GM19351 (cell line): Measurements from ENCODE around the gene ATF4.

Source experiments
- ATAC-seq: cut with Tn5 transposase; IDR thresholded peaks from one replicate; pipeline ENCODE4 v1.9.1; 2021; ENCODE audit warnings: mild to moderate bottlenecking, moderate library complexity; ENCODE audit not compliant: unreplicated experiment

ATF4 gene

DNA sequence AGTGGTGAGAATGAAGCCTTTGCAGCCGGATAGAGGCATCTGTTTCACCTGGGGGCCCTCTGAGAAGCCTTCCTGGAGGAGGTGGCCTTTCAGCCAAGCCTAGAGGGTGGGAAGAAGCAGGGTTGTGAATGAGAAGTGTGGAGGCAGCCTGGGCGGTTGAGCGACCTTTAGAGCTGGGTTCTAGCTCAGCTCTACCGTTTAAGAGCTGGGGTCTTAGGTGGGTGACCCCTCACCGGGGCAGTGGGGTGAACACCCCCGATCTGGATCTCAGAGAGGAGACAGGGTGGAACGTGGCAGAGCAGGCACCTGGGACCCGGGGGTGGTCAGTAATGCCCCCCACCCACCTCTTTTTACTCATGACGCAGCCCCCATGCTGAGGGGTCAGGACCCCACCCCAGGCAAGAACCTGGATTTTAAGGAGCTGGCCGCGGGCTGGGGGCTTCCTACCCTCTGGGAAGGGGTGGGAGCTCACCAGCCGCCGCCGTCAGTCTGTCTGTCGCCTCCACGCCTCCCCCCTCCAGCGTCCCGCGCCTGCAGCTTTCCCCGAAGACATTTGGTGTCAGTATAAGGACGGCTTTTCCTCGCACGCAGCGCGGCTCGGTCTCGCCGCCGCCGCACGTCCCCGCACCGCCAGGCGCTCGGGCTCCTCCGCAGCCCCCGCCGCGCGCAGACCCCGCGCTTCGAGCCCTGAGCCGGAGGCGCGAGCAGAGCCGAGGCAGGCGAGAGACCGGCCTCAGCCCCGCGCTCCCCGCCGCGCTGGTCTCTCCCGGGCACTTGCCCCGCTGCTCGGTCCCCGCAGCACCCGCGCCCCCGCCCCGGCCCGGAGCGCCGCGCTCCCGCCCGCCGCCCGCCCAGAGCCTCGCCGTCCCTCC lies 36.8 kb downstream of the ATF4 start:
- no peak for ATAC-seq

DNA sequence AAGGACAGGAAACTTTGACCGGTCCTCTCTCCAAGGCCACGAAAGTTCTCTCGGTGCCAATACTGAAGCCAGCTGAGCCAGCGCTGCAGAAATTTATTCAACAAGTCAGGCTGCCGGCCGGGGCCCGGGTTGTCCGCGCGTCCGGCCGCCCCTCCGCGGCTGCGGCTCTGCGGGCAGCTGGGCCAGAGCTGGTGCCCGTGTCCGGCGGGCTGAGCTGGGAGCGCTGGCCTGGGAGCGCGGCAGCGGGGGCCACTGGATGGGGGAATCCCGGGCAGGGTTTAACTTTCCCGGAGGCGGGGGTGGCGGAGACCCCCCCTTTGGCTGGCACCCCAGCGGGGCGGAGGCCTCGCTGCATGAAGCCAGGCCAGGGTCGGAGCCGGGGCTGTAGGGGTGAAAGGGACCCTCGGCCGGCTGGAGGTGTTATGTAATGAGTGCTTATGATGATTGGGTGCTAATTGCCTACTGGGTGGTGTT lies 37.9 kb downstream of the ATF4 start:
- ATAC-seq = no peak

DNA sequence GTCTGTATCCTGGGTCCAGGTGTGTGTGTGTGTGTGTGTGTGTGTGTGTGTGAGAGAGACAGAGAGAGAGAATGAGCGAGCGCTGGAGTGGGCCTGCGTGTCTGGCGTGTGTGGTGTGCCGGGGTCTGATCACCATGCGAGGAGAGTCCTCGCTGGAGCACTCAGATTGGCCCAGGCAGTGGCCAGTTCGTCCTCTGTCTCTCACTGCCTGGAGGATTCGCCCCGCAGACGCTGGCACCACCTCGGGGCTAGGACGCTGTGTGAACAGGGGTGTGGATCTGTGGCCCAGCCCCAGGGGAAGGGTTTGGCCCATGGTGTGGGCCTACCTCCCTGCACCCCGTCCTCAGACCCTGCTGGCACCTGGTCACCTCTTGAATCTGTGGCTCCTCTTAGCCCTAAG lies 38.6 kb downstream of the ATF4 start:
- no peak for ATAC-seq

DNA sequence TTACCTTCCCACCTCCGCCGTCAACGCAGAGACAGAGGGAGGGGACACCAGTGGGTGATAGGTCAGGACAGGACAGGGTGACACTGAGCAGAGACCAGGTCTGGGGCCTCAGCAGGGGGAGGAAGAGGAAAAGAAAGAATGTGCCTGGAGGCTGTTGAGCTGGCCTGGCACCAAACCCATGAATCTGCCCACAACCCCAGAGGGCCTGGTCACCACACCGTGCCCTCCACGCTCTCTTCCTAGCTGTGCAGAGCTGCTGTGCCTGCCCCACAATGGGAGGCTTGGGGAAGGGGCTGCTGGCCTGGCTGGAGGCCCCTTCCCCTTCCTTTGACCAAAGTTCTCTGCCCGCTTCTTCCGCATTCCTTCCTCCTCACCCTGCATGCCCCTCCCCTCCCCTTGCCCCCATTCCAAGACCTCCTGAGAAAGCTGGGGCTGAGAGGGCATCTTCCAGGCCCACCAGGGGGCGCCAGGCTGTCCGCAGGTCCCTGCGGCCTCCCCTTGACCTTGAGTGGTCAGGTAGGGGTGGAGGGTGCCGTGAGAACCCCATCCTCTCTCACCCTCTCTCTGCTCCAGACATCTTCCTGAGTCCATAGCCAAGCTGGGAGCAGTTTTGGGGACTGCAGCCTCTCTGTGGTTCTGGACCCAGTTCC lies 39.2 kb downstream of the ATF4 start:
- no peak for ATAC-seq

DNA sequence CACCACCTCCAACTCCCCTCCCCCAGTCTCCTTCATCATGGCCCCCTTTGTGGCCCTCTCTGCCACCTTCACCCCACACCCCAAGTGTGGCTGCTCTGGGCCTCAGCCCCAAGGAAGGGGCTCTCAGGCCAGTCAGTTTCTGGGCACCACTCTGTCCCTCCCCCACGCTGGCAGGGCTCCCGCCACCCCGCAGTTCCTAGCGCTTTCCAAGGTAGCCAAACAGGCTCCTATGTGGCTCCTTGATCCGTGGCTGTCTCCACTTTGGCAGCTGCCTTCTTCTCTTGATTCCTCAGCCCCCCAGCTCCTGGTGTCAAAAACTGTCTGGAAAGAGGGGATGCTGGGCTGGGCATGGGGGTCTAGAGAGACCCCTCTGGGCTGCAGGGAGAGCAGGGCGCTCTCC lies 39.8 kb downstream of the ATF4 start:
- no peak for ATAC-seq

DNA sequence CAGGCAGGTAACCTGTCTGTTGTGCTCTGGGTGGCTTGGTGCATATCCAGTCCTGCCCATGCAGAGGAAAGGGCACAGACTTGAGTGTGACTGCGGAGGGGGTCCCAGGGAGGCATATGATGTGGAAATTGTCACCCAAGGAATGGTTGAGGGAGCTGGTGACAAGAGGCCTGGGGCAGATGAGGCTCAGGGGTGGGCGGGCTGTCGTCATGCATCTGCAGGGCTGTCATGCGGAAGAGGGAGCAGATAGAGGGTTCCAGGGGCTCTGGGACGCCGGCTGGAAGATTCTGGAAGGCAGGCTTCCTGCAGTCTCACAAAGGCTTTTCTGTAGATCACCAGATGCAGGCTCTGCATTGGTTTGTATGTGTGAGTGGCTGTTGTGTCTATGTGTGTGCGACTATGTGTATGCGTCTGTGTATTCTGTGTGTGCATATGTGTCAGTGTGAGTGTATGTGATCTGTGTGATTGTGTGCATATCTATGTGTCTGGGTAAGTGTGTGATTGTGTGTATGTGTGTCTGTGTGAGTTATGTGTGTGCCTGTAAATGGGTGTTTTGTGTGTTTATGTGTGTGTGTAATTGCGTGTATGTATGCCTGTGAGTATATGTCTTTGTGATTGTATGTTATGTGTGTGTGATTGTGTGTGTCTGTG lies 42.6 kb downstream of the ATF4 start:
- no peak for ATAC-seq

DNA sequence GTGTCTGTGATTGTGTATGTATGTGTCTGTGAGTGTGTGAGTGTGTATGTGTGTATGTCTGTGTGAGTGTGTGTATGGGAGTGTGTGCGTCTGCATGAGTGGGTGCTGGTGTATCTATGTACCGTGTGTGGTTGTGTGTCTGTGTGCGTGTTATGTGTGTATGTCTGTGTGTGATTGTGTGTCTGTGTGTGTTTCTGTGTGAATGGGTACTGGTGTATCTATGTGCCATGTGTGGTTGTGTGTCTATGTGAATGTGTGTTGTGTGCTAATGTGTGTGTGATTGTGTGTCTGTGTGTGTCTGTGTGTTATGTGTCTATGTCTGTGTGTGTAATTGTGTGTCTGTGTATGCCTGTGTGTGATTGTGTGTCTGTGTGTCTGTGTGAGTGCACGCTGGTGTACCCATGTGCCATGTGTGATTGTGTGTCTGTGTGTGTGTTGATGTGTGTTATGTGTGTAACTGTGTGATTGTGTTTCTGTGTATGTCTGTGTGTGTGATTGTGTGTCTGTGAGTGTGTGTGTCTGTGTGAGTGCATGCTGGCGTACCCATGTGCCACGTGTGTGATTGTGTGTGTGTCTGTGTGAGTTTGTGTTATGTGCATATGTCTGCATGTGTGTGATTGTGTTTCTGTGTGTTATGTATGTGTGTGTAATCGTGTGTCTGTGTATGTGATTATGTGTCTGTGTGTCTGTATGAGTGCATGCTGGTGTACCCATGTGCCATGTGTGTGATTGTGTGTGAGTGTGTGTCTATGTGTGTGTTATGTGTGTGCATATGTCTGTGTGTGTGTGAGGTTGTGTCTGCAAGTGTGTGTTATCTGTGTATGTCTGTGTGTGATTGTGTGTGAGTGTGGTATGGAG lies 43.4 kb downstream of the ATF4 start:
- no peak for ATAC-seq

DNA sequence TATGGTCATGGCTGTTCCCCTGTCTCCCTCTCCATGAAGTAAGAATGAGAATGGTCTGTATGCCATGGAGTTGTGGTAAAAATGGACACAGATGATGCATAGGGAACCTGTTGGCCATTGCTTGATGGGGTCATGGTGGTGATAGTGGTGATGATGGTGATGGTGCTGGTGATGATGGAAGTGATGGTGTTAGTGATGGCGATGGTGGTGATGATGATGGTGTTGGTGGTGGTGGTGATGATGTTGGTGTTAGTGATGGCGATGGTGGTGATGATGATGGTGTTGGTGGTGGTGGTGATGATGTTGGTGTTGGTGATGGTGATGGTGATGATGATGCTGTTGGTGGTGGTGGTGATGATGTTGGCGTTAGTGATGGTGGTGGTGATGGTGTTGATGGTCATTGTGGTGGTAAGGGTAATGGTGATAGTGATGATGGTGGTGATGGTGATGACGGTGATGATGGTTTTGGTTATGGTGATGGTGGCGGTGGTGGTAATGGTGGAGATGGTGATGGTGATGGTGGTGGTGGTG lies 45.1 kb downstream of the ATF4 start:
- ATAC-seq = no peak

DNA sequence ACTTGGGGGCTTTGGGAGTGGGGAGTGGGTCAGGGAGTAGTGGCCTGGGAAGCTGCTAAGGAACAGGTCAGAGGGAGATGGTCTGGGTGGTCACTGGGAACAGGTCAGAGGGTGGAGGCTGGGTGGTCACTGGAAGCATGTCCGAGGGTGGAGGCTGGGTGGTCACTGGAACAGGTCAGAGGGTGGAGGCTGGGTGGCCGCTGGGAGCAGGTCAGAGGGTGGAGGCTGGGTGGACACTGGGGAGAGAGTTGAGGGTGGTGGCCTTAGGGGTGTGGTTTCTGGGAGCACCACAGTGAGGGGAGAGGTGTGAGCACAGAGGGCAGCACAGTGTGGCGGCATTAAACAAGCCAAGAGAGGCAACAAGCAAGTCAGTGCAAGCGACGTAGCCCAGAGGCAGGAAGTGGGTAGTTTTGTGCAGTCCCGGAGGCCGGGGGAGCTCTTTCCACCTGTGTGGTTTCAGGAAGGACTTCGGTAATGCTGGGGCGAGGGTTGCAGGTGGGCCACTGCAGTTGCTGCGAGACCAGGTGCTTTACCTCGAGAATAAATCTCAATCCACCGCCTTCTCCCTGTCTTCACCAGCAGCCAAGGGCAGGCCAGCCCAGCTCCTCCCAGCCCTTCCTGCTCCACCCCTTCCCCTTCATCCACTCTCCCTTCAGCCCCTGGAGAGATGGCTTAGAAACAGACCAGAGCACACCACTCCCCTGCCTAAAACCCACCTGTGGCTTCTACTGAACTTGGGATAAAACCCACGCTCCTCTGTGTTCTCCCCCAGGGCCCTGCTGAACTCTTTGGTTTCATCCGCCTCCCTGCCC lies 47.0 kb downstream of the ATF4 start:
- no peak for ATAC-seq

DNA sequence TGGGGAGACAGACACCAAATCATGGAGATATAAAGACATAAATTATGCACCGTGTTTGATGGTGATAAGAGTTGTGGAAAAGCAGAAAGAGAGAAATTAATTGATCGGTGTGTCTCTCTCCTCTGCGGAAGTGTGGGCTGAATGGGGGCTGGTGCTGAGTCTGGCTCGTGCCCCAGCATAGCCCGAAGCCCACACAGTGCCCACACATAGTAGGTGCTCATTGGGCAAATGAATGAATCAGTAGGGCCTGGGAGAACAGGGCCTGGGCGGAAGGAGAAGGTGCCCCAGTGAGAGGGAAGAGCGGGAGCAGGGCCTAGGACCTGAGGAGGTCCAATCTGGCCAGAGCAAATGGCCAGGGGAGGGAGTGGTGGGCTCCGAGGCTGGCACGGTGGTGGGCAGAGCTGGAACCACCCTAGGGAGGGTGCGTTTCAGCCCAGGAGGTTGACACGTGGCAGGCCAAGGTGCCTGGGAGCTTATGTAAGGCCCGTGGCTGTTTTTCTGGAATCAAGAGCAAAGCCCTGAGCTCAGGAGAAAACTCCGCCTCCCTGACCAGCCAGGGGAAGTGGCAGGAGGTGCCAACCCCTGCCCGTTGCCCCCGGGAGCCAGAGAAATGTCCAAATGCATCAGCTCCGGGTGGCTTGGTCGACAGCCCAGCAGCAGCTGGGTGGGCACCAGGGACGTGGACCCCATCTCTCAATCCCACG lies 48.1 kb downstream of the ATF4 start:
- no peak for ATAC-seq

DNA sequence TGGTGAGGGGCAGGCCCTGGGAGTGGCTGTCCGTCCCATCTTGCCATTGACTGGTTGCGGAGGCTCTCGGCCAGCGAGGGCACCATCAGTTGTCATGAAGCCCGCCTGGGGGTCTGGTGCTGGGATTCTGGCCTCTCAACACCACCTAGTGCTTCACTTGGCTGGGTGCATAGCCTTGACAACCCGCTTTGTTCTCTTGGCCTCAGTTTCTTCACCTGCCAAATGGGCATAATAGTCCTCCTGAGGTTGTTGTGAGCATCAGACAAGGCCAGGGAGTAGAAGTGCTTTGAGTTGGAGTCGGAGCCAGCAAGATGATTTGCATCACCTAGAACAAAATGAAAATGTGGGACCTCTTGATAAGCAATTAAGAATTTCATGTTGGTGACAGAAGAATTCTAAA lies 48.7 kb downstream of the ATF4 start:
- no peak for ATAC-seq

DNA sequence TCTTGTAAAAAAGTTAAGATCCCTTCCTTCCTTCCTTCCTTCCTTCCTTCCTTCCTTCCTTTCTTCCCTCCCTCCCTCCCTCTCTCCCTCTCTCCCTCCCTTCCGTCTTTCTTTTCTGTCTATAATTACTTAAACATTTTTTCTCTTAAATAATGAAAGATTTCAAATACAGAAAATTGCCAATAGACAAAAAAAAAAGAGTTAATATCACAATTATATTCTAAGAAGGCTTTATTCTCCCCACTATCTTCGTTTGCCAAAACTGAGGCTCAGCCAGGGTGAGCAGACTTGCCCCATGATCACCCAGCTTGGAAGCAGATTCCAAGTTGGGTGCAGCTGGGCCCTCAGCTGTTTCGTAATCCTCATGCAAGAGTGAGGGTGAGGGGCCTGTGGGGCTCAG lies 49.9 kb downstream of the ATF4 start:
- no peak for ATAC-seq

DNA sequence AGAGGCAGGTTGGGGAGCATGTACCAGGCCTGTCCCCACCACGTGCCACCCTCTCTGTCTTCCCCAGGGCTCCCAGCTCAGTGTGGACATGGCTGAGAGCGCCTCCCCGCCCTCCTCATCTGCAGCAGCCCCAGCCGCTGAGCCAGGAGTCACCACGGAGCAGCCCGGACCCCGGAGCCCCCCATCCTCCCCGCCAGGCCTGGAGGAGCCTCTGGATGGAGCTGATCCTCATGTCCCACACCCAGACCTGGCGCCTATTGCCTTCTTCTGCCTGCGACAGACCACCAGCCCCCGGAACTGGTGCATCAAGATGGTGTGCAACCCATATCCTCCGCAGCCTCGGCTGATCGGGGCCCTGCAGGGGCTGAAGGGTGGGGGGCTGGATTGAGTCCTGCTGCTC lies 50.3 kb downstream of the ATF4 start, which contains the start of gene CACNA1I:
CACNA1I (plus strand) TSS at position 89 of the 400 bp plus-strand sequence; CDS start at position 89, 0 bp downstream.
- no peak for ATAC-seq

DNA sequence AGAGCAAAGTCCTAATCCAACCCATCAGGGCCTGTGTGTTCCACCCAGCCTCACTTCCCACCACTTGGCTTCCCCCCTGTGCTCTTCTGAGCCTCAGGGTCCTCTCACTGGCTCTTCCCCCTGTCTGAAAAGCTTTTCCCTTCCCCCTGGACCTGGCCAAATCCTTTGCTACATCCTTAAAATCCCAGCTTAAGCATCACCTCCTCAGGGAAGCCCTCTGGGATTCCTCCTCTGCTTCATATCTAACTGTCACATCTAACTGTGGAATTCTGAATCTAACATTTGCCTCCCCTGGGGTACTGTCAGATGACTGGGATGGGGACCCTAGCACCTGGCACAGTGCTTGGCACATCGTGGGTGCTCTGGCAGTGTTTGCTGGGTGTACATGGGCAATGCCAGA lies 51.2 kb downstream of the ATF4 start:
- no peak for ATAC-seq
